Suprapubic skin (tissue), 3 donors: ENCODE measurements around the gene CD68.

ENCODE experiments used
- CTCF ChIP-seq, 2 donors: fragments of 200-600 bp in 1 of 2; fragments of 450-650 bp in 1 of 2; sonication (generic) in 1 of 2; IDR thresholded peaks; one replicate each; pipeline ENCODE4 v1.5.1; 2016 to 2019; ENCODE audit warnings: antibody characterized with exemption in 2 of 2, mild to moderate bottlenecking in 1 of 2, moderate library complexity in 1 of 2
- POLR2A ChIP-seq, 2 donors: fragments of 450-650 bp; IDR thresholded peaks; one replicate each; pipeline ENCODE4 v1.6.1; 2017; ENCODE audit warnings: antibody characterized with exemption in 2 of 2, mild to moderate bottlenecking in 2 of 2, moderate library complexity in 2 of 2

DNA sequence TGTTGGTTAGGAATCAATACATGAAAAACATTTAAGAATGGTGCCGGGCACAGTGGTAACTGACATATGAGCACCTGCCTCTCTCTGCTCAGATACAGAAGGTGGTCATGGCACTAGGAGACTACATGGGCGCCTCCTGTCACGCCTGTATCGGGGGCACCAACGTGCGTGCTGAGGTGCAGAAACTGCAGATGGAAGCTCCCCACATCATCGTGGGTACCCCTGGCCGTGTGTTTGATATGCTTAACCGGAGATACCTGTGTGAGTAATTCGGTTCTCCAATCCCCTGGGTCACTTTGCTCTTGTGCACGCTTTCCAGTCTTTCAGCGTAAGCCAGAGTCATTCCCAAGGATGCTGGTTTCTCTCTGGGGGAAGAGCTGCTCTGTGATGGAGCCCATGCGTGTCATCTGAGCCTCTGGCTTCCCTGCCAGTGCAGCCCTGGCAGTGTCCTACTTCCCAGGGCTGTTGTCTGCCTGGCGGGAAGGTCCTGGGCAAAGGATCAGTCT is 3.0 kb upstream of the CD68 start:
- TF ChIP-seq POLR2A (IDR thresholded peaks at IDR 0.05) (no peak), CTCF (IDR thresholded peaks at IDR 0.05) (no peak)
